ENCODE measurements around the gene PRRC2A.

Gene PRRC2A

DNA sequence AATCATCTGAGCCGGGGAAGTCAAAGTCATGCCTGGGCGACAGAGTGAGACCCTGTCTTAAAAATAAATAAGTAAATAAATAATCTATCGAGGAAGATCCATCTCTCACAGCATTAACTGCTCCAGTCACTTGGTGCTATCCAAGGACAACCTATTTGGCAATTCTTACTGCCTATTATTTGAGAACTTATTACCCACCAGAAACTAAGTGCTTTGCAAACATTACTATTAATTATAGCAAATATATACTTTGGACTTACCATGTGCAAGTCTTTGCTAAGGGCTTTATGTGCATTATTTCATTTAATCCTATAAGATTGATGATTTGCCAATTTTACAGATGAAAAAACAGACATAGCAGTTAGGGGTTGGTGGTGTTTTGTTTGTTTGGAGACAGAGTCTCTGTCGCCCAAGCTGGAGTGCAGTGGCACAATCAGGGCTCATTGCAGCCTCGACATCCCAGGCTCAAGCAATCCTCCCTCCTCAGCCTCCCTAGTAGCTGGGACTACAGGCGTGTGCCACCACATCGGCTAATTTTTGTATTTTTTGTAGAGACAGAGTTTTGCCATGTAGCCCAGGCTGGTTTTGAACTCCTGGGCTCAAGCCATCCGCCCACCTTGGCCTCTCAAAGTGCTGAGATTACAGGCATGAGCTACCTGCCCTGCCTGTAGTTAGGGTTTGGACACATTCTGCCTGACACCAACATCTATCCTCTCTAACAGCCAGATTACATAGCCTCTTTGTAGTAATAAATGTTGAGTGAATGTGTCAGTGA lies 34.2 kb downstream of the PRRC2A start:
- no peak for DNase-seq

GRCh38 chr6:31655349-31656237 lies 35.1 kb downstream of the PRRC2A start, which contains the start of gene APOM:
TSS of gene APOM (plus strand) at chr6:31655894. CDS start at chr6:31655967, 73 bp downstream.
- DNase-seq = no peak

- no peak for DNase-seq
Observed at GRCh38 chr6:31657406-31658157, 37.1 kb downstream of the PRRC2A start.

DNA sequence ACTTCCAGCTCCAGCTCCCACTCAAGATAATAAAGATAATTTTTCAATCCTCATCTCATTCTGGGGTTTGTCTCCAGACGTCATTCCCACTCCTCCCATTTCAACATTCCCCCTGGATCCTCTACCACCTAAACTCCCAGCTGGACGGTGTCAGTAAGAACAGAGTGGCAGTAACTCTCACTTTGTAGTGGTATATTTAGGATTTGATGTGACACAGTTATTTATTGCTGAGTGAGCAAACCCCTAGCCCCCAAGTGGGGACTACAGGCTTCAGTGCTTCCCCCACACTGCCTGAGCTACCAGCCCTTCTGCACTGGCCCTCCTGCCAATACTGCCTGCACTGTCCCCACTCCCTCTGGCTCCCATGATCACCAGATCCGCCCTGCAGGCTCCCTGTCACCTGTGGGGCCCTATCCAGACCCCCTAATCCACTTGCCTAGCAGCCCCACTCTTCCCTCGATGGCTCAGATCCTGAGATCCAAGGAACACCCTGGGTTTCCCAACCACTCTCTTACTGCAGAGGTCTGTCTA lies 37.7 kb downstream of the PRRC2A start:
- DNase-seq = no peak

GRCh38 chr6:31658983-31659648 lies 38.6 kb downstream of the PRRC2A start:
- no peak for DNase-seq

DNA sequence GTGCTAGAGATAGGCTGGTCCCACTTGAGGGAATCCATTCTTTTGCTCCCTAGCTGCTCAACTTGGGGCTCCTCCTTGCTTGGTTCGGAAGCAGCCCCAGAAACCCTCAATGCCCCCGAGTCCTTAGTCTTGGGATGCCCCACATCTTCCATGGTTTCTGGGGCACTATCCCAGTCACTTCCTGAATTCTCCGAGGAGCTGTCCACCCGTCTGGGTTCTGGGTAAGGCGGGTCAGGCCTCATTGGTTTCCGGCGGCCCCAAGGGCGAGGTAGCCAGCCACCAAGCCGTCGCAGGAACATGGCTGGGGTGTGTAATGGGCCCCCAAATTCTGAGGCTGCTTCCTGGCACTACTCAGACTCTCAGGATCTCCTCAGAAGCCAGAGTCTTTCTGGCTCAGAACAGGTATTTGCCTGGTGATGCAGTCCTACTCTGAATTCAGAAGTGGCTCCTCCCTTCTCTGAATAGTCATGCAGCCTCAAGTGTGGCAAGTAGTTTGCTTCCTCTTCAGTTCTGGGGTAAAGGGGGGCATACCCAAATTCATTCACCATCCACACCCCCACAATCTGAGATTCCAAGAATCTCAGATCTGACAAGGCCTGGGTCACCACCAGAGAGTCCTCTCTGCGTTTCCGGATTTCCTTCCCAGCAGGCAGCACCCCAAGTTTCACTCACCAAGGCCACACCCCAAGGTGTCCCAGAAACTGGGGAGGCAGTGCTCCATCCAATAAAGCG lies 39.3 kb downstream of the PRRC2A start:
- DNase-seq = no peak

DNA sequence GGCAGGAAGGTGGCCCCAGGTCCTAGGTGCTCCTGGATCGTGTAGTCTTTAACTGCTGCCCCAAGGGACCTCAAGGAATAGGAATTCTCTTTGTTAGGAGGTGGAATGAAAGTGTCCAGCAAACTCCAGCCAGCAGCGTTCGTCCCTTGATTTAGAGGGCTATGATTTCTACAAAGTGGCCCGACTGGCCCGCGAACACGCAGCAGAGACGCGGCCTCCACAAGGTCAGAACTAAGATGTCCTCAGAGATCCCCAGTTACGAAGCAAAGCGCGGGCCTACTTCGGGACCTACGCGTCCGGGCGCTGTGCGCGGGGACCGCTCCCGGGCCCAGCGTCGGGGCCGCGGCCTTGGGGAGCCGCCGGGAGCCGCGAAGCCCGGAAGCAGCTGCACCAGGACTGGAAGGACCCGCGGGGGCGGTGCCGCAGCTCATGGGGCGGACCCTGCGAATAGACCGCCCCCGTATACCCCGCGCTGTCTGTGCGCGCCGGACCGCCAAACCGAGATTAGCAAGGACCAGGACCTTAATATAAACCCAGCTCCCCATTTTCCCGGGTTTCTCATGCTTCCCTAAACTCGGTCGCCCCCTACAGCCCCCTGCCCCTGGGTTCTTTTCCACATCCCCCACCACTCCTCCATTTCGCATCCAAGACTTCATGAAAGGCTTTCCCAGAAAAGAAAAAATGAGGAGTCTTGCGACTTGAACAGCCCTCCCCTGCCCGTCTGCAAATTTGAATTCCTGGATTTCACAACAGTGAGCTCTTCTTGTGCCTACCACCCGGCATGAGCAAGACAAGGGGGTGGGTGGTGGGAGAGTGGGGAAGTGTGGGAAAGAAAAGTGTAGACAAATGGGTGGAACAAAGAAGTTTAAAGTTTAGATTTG lies 40.1 kb downstream of the PRRC2A start, which contains the start of gene C6orf47:
C6orf47 (minus strand) TSS at position 398 of the 881 bp plus-strand sequence. CDS start 831 bp downstream, outside the sequence.
- DNase-seq = peak; percentile 92

- no peak for DNase-seq
Observed at GRCh38 chr6:31661262-31662123, 41.0 kb downstream of the PRRC2A start.

- no peak for DNase-seq
Observed at GRCh38 chr6:31662124-31662723, 41.7 kb downstream of the PRRC2A start.

GRCh38 chr6:31663126-31663960 lies 42.8 kb downstream of the PRRC2A start:
- no peak for DNase-seq

GRCh38 chr6:31663961-31664789 lies 43.7 kb downstream of the PRRC2A start:
- DNase-seq = no peak

- DNase-seq = peak; percentile 92
Observed at GRCh38 chr6:31664790-31665500, 44.4 kb downstream of the PRRC2A start, which contains the start of gene GPANK1. TSS of gene GPANK1 (minus strand) at chr6:31664997. CDS start at chr6:31664478, 519 bp downstream.

- peak; percentile 99 for DNase-seq
Observed at GRCh38 chr6:31665501-31666336, 45.2 kb downstream of the PRRC2A start, which contains the start of gene CSNK2B. TSS of gene CSNK2B (plus strand) at chr6:31666080. CDS start at chr6:31666832, 752 bp downstream.

DNA sequence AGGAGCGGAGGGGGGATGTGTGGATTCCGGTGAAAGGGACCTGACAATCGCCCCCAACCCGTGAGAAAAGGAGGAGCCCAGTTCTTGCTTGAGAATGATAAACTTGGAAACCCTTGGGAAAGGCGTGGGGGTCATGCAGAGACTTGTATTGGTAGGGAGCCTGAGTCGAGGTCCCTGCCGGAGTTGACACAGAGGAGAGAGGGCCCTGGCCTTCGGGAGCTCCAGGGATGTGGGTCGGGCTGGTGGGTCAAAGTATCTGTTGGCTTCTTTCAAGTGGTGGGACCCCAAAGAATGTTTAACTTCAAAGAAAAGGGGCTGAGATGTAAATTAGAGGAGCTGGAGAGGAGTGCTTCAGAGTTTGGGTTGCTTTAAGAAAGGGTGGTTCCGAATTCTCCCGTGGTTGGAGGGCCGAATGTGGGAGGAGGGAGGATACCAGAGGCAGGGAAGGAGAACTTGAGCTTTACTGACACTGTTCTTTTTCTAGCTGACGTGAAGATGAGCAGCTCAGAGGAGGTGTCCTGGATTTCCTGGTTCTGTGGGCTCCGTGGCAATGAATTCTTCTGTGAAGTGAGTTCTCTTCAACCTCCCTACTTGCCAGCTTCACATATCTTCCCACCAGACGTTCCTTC lies 45.9 kb downstream of the PRRC2A start:
- no peak for DNase-seq

Measured in left hindlimb (tissue), 1 donor.